ENCODE data around the gene CD1C. TPM values are rescaled to one million over a fixed set of nuclear protein-coding genes. Genes with fewer than 3 reads are reported as not detected.
A peak's percentile ranks its signal among the peaks of the same experiment; 100 is the strongest.

Gene CD1C
- total RNA-seq (2021) (not detected in 3 replicates), Bru-seq, nascent RNA (not detected)
- long read RNA-seq, experiment 1: 0 reads
- long read RNA-seq, experiment 2: 0 reads
- long read RNA-seq, experiment 3: 0 reads

DNA sequence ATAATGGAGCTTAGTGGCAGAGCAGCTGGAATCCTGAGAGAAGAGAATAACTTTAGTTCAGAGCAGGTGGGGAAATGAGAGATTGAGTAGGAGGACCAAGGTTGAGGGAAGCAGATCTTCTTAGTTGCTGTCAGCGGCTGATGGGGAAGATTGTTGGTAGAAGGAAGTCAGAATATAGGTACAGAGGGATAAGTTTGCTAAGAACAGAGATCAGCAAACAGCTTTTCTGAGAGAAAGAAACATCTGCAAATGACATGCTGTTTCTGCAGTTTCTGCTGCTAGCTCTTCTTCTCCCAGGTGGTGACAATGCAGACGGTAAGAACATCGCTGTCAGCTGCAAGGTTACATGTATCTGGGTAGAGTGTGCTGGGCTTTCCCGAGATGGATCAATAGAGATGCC, at the start of gene CD1C:
Gene CD1C, plus strand, starts transcription at position 113 of the 400 bp plus-strand sequence. Its CDS starts 142 bp downstream, at position 255.
- ATAC-seq: peak; percentile 26; the same call in 1 of the 2 replicates
- TF ChIP-seq, protein P1, sequence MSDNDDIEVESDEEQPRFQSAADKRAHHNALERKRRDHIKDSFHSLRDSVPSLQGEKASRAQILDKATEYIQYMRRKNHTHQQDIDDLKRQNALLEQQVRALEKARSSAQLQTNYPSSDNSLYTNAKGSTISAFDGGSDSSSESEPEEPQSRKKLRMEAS (CRISPR knock-in tag; IDR thresholded peaks at IDR 0.05): no peak
- TF ChIP-seq CREB1 (CRISPR knock-in tag; IDR thresholded peaks at IDR 0.05): no peak
- TF ChIP-seq OVOL2 (CRISPR knock-in tag; IDR thresholded peaks at IDR 0.05; ENCODE audit: borderline replicate concordance): no peak
- TF ChIP-seq, protein P2, sequence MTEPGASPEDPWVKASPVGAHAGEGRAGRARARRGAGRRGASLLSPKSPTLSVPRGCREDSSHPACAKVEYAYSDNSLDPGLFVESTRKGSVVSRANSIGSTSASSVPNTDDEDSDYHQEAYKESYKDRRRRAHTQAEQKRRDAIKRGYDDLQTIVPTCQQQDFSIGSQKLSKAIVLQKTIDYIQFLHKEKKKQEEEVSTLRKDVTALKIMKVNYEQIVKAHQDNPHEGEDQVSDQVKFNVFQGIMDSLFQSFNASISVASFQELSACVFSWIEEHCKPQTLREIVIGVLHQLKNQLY (CRISPR knock-in tag; IDR thresholded peaks at IDR 0.05): no peak
- TF ChIP-seq TEAD4 (CRISPR knock-in tag; IDR thresholded peaks at IDR 0.05): no peak
- TF ChIP-seq, protein P3, sequence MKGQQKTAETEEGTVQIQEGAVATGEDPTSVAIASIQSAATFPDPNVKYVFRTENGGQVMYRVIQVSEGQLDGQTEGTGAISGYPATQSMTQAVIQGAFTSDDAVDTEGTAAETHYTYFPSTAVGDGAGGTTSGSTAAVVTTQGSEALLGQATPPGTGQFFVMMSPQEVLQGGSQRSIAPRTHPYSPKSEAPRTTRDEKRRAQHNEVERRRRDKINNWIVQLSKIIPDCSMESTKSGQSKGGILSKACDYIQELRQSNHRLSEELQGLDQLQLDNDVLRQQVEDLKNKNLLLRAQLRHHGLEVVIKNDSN (CRISPR knock-in tag; IDR thresholded peaks at IDR 0.05): no peak
- TF ChIP-seq GABPB1 (CRISPR knock-in tag; IDR thresholded peaks at IDR 0.05): no peak
- TF ChIP-seq, protein P4, sequence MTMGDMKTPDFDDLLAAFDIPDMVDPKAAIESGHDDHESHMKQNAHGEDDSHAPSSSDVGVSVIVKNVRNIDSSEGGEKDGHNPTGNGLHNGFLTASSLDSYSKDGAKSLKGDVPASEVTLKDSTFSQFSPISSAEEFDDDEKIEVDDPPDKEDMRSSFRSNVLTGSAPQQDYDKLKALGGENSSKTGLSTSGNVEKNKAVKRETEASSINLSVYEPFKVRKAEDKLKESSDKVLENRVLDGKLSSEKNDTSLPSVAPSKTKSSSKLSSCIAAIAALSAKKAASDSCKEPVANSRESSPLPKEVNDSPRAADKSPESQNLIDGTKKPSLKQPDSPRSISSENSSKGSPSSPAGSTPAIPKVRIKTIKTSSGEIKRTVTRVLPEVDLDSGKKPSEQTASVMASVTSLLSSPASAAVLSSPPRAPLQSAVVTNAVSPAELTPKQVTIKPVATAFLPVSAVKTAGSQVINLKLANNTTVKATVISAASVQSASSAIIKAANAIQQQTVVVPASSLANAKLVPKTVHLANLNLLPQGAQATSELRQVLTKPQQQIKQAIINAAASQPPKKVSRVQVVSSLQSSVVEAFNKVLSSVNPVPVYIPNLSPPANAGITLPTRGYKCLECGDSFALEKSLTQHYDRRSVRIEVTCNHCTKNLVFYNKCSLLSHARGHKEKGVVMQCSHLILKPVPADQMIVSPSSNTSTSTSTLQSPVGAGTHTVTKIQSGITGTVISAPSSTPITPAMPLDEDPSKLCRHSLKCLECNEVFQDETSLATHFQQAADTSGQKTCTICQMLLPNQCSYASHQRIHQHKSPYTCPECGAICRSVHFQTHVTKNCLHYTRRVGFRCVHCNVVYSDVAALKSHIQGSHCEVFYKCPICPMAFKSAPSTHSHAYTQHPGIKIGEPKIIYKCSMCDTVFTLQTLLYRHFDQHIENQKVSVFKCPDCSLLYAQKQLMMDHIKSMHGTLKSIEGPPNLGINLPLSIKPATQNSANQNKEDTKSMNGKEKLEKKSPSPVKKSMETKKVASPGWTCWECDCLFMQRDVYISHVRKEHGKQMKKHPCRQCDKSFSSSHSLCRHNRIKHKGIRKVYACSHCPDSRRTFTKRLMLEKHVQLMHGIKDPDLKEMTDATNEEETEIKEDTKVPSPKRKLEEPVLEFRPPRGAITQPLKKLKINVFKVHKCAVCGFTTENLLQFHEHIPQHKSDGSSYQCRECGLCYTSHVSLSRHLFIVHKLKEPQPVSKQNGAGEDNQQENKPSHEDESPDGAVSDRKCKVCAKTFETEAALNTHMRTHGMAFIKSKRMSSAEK (CRISPR knock-in tag; IDR thresholded peaks at IDR 0.05; ENCODE audit: borderline replicate concordance): no peak
- TF ChIP-seq GTF2I (CRISPR knock-in tag; conservative IDR thresholded peaks at IDR 0.05): no peak
- TF ChIP-seq, protein P5, sequence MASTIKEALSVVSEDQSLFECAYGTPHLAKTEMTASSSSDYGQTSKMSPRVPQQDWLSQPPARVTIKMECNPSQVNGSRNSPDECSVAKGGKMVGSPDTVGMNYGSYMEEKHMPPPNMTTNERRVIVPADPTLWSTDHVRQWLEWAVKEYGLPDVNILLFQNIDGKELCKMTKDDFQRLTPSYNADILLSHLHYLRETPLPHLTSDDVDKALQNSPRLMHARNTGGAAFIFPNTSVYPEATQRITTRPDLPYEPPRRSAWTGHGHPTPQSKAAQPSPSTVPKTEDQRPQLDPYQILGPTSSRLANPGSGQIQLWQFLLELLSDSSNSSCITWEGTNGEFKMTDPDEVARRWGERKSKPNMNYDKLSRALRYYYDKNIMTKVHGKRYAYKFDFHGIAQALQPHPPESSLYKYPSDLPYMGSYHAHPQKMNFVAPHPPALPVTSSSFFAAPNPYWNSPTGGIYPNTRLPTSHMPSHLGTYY (CRISPR knock-in tag; IDR thresholded peaks at IDR 0.05): no peak
- TF ChIP-seq ZNF317 (CRISPR knock-in tag; IDR thresholded peaks at IDR 0.05; ENCODE audit: borderline replicate concordance, low read depth): no peak
- TF ChIP-seq NR1H2 (CRISPR knock-in tag; IDR thresholded peaks at IDR 0.05): no peak
- TF ChIP-seq ZNF423 (CRISPR knock-in tag; IDR thresholded peaks at IDR 0.05): no peak
- TF ChIP-seq SMAD3 (CRISPR knock-in tag; IDR thresholded peaks at IDR 0.05; ENCODE audit: borderline replicate concordance): no peak
- TF ChIP-seq, protein P6, sequence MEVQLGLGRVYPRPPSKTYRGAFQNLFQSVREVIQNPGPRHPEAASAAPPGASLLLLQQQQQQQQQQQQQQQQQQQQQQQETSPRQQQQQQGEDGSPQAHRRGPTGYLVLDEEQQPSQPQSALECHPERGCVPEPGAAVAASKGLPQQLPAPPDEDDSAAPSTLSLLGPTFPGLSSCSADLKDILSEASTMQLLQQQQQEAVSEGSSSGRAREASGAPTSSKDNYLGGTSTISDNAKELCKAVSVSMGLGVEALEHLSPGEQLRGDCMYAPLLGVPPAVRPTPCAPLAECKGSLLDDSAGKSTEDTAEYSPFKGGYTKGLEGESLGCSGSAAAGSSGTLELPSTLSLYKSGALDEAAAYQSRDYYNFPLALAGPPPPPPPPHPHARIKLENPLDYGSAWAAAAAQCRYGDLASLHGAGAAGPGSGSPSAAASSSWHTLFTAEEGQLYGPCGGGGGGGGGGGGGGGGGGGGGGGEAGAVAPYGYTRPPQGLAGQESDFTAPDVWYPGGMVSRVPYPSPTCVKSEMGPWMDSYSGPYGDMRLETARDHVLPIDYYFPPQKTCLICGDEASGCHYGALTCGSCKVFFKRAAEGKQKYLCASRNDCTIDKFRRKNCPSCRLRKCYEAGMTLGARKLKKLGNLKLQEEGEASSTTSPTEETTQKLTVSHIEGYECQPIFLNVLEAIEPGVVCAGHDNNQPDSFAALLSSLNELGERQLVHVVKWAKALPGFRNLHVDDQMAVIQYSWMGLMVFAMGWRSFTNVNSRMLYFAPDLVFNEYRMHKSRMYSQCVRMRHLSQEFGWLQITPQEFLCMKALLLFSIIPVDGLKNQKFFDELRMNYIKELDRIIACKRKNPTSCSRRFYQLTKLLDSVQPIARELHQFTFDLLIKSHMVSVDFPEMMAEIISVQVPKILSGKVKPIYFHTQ (CRISPR knock-in tag; IDR thresholded peaks at IDR 0.05): no peak
- TF ChIP-seq ELF4 (CRISPR knock-in tag; IDR thresholded peaks at IDR 0.05; ENCODE audit: low read depth): no peak
- TF ChIP-seq, protein P7, sequence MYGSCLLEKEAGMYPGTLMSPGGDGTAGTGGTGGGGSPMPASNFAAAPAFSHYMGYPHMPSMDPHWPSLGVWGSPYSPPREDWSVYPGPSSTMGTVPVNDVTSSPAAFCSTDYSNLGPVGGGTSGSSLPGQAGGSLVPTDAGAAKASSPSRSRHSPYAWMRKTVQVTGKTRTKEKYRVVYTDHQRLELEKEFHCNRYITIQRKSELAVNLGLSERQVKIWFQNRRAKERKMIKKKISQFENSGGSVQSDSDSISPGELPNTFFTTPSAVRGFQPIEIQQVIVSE (CRISPR knock-in tag; IDR thresholded peaks at IDR 0.05; ENCODE audit: borderline replicate concordance): no peak
- TF ChIP-seq MYBL2 (CRISPR knock-in tag; IDR thresholded peaks at IDR 0.05): no peak
- no peaks in the 10 kb centered on the region; the same call in 1 of the 2 replicates for H3K9me3 Mint-ChIP-seq
- no peaks in the 10 kb centered on the region for H3K27me3 Mint-ChIP-seq (ENCODE audit: low read depth)
- ChIA-PET CTCF (interaction anchor here (1.0 kb wide), 1 partner anchor 503 kb away, joined by 3 read pairs; no protein-coding TSS in a partner anchor), POLR2A (no interaction called here)
- no peaks in the 10 kb centered on the region for H3K36me3 Mint-ChIP-seq
- H3K27ac Mint-ChIP-seq: no peak within 1 kb of the TSS
- 0 out of 2 replicates have a peak, but pooled peaks cover 2% of the 10 kb centered on the region for H3K4me1 Mint-ChIP-seq
- H3K4me3 Mint-ChIP-seq: no peak within 1 kb of the TSS
- no peak for DNase-seq (ENCODE audit: low spot score)
